Measurements from ENCODE around the gene OR5D16.
"Not testable (repeated sequence)": the region's sequence is repeated elsewhere in the genome, so short reads cannot be mapped to it uniquely, and the experiment has no call there.

OR5D16 gene

DNA sequence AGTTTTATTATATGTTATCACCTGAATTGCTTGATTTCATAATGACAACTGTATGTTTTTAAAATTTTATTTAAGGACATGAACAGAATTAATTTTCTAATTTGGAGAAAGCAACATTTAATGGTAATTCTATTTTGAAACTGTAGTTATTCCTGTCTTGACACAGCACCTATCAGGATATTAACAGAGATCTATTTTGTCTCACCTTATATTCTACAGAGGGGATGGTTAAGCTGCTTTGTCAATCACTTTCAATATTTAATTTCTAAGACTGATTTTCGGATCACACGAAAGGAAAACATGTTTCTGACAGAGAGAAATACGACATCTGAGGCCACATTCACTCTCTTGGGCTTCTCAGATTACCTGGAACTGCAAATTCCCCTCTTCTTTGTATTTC lies at the start of gene OR5D16:
Gene OR5D16 (plus strand): TSS at position 301 of the 400 bp plus-strand sequence. CDS start 0 bp downstream, at position 301.
- Histone ChIP-seq H3K27ac (no peak within 1 kb of the TSS), H3K4me3 (no peak within 1 kb of the TSS)

DNA sequence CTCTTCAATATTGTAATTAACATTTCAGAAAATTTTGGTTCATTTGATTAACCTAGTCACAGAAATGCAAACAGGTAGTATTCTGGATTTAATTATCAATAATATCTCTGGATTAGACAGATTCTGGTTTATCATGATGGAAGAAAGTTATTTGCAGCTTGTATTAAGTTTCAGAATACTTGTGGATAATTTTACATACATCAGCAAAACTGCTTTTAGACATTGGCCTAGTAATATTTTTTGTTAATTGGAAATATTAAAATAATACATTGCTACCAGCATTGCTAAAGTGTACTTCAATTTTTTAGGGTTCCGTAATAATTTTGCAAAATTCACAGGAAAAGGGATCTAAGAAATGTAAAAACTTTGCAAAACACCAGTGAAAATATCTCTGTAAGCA lies 46.9 kb upstream of the OR5D16 start:
- Histone ChIP-seq H3K4me3 (no peak overlapping the region), H3K27ac (no peak overlapping the region)

DNA sequence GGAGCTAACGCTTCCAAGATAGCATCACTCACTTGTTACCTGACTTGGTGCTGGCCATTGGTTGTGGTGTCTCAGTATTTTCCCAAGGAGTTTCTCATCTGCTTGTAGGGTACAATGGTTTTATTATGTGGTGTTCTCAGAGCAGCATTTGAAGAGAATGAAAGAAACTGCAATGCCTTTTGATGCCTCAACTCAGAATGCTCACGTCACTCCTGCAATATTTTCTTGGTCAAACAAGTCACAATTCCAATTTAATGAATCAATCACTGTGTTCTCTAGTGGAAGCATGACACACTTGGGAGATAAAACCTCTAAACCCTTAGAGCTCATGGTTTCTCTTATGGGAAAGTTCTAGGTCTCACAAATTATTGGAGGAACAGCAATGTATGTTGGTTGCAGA lies 45.2 kb upstream of the OR5D16 start:
- Histone ChIP-seq H3K27ac (no peak overlapping the region), H3K4me3 (no peak overlapping the region)

DNA sequence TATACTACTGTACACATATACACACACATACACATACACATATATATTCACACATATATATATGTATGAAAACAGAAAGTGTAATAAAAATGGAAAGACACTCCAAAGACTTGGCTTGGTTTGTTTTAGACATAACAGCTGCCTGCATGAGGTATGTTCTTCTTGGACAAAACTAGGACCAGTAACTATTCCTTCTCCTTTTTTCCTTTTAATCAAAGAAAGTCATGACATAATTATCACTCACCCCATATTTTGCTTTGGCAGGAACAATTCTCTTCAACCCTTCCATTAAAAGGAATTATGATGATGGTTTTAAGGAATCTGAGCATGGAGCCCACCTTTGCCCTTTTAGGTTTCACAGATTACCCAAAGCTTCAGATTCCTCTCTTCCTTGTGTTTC lies 43.3 kb upstream of the OR5D16 start, which contains the start of gene OR5D14:
Gene OR5D14 (plus strand): TSS at position 301 of the 400 bp plus-strand sequence. CDS start 0 bp downstream, at position 301.
- H3K4me3 ChIP-seq, result no peak within 1 kb of the TSS
- no peak within 1 kb of the TSS for H3K27ac ChIP-seq

DNA sequence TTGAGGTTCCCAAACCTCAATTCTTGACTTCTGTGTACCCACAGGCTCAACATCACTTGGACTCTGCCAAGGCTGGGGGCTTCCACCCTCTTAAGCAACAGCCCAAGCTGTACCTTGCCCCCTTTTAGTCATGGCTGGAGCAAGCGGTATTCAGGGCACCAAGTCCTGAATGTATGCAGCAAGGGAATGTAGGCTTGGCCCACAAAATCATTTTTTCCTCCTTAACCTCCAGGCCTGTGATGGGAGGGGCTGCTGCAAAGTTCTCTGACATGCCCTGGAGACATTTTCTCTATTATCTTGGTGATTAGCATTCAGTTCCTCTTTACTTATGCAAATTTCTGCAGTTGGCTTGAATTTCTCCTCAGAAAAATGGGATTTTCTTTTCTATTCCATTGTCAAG lies 32.3 kb upstream of the OR5D16 start:
- no peak overlapping the region for H3K4me3 ChIP-seq
- no peak overlapping the region for H3K27ac ChIP-seq

DNA sequence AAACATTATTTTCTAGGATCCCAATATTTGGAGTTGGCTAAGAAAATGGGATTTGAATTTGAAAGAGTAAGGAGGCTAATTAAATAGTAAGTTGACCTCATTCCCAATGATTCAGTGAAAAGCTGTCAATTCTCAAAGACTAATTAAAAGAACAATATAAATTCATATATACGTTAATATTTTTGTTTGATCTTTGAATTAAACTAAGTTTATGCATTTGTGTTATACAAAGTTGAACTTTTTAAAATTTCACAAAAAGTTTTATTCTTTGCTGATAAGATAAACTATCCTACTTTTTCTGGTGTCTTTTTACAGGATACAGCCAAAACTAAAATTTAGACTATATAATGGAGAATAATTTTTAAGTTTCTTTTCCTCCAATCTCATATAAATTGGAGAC lies 27.5 kb upstream of the OR5D16 start, which contains the start of gene OR5L1:
Gene OR5L1 (plus strand): TSS at position 301 of the 400 bp plus-strand sequence. CDS start 100 bp downstream, outside the sequence.
- Histone ChIP-seq H3K4me3 (no peak within 1 kb of the TSS), H3K27ac (no peak within 1 kb of the TSS)

DNA sequence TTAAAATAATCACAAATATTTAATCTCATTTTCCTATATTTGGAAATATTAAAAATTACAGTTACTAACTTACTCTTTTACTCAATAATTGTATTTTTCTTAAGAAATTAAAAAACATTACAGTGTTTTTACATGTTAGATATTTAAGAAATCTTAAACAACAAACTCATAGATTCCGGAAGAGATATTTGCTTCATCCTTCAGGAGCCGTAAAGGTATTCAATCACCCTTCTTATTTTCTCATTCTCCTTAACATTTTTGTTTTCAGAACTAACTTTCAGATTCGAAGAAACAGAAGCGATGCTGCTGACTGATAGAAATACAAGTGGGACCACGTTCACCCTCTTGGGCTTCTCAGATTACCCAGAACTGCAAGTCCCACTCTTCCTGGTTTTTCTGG lies 19.2 kb upstream of the OR5D16 start, which contains the start of gene OR5D18:
Gene OR5D18 (plus strand): TSS at position 301 of the 400 bp plus-strand sequence. CDS start 0 bp downstream, at position 301.
- no peak within 1 kb of the TSS for H3K27ac ChIP-seq
- no peak within 1 kb of the TSS for H3K4me3 ChIP-seq

DNA sequence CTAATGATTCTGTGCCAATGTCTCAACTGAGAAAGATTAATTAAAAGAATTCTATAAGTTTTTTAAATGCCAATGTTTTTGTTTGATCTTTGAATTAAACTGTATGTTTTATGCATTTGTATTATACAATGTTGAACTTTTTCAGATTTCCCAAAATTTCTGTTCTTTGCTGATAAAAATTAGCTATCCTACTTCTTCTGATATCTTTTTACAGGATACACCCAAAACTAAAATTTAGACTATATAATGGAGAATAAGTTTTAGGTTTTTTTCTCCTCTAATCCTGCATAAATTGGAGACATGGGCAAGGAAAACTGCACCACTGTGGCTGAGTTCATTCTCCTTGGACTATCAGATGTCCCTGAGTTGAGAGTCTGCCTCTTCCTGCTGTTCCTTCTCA lies 11.6 kb upstream of the OR5D16 start, which contains the start of gene OR5L2:
Gene OR5L2 (plus strand): TSS at position 301 of the 400 bp plus-strand sequence. CDS start 0 bp downstream, at position 301.
- H3K27ac ChIP-seq, result no peak within 1 kb of the TSS

DNA sequence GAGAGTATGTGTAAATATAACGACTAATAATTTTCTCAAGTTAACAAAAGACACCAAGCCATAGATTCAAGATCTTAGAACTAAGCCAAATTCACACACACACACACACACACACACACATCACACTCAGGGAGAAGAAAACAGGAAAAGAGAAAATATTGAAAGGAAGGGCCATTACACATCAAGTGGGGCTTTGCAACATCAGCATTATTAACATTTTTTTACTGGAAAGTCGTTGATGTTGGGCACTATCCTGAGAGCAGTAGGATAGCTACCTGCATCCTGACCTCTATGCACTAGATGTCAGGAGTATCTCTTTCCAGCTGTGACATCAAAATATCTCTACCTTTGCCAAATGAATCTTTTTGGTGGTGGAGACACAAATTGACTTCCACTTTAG lies 8.9 kb downstream of the OR5D16 start:
- Histone ChIP-seq H3K27ac (no peak overlapping the region), H3K4me3 (no peak overlapping the region)

More for the DNA sequence above, 11.6 kb upstream of the OR5D16 start, which contains the start of gene OR5L2:
- no peak within 1 kb of the TSS for H3K4me3 ChIP-seq

DNA sequence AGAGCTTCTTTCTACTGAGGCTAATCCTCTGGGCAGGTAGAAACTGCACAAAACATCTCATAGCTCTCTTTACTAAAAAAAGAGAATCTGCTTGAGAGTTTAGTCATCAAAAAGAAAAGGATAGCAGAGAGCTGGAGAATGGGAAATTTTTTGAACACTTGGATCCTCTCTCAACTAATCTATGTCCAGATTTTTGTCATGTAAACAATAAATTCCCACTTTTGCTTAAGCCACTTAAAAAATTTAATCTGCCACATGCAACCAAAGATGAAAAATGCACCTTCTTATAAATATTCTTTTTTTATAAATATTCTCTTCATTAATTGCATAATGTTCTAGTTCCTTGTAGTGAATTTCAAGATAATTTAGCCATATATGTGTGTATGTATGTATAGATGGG lies 10.5 kb downstream of the OR5D16 start:
- H3K4me3 ChIP-seq, result no peak overlapping the region
- H3K27ac ChIP-seq, result no peak overlapping the region

DNA sequence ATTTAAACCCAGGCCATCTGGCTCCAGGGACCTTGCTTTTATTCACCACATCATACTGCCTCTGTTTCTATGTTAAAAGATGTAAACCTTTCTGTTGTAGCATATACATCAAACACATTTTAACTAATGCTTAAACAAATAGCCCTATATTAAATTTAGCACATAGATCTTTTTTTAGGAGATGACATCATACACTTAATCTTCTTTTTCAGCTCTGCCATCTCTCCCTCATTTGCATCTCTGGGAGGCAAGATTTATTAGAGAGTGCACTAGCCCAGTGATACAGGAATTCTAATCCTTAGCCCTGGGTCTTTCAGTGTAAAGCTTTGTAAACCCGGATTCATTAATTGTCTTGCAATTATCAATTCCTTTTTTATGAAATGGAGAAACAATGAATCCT lies 13.6 kb downstream of the OR5D16 start:
- Histone ChIP-seq H3K27ac (no peak overlapping the region), H3K4me3 (no peak overlapping the region)

DNA sequence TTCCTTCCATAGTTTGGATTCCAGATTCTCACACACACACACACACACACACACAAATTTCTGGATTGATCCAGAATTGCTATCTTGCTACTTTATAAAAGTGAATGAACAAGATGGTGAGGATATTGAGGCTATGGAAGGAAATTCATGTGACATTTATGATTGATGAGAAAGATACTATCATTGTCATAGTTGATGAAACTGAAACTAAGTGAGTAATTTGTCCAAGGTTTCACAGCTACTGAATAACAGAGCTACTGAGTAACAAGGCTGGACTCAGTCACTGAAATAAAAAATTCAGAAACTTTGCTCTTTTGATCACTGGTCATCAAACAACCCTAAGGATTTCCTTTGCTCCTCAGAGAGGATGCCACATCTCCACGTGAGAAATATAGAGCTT lies 16.2 kb downstream of the OR5D16 start:
- no peak overlapping the region for H3K4me3 ChIP-seq
- no peak overlapping the region for H3K27ac ChIP-seq

DNA sequence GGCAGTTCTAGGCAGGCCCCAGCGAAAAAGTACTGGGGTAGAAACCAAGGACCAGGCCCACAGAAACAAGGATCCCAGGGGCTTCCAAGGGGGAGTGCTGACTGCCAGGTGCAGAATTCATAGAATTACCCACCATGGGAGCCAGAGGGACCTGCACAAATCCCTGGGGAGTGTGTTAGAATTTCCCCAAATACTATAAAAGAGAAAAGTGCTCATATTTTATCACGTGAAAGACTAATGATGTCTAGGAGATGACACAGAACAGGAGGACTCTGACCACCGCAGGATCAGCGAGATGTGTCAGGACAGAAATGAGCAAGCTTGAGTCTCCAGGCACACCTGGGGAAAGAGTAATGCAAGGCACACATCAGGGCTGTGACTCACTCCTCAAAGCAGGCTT lies 28.8 kb downstream of the OR5D16 start:
- not testable (repeated sequence) for H3K27ac ChIP-seq, H3K4me3 ChIP-seq

DNA sequence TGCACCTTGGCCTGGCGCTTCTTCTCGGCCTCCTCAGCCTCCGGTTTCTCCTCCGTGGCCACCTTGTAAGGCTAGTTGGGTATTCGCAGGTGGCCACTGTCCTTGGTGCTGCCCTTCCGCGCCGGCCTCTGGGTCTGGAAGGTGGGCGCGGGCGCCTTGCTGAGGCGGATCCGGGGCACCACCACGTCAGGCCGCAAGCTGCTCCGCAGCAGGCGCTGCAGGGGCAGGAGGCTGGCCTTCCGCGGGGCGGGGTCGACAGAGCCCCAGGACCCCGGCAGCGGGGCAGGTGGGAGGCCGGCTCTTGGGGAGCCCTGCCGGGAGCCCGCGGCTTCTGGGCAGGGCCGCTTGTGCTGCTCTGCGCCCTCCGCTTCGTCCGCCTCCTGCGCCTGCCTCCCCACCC lies 34.2 kb downstream of the OR5D16 start:
- not testable (repeated sequence) for H3K27ac ChIP-seq, H3K4me3 ChIP-seq

DNA sequence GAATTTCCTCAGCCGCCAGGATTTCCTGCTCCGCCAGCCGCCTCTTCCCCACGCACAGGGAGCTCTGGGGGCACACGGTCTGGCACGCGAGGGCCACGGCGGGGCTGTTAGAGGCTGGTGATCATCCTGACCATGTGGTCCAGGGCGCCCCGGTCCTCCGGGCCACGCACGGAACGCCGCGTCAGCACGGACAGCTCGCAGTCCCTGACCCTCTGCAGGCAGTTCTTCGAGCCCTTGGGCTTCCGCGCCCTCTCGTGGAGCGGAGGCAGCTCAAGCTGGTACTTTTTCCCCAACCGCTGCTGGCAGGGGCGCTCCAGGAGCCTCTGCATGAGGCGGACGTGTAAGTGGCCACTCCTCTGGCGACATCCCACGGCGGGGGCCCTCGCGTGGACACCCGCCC lies 34.6 kb downstream of the OR5D16 start:
- not testable (repeated sequence) for H3K4me3 ChIP-seq, H3K27ac ChIP-seq

DNA sequence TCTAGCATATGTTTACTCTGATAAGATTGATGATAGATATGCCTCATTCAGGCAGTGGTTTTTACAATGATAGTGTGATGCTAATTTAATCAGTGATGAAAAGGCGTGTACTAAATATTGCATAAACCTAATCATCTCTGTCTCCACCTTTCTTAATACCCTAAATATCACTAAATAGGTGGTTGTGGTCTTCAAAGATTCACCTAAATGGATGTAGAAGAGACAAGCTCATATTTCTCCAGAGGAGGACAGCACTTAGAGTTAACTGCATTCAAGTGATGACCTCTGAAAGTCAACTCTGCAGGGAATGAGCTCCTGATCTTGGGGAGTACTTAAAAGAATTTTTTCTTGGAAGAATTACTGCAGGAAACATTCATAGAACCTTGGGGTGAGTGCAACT lies 44.4 kb downstream of the OR5D16 start, which contains the start of gene TRIM51:
Gene TRIM51 (plus strand): TSS at position 301 of the 400 bp plus-strand sequence. CDS start 2,132 bp downstream, outside the sequence.
- not testable (repeated sequence) for H3K4me3 ChIP-seq, H3K27ac ChIP-seq

DNA sequence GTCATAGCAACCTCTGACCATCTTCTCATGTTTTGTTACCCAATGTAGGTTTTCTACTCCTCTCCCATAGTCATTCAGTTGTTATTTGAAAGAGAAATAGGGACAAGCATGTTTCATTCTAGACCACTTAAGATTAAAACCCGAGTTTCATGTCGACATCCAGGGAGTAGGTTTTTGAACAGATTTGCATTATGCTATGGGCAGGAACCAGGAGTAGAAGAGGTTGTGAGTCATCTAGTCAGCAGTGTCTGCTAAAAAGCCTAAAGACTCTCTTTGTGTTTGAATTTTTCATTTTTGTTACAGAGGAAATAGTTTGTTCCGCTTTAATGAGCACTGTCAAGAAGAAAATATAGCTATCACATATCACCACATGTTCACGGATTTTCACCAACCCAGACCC lies 46.4 kb downstream of the OR5D16 start:
- not testable (repeated sequence) for H3K27ac ChIP-seq, H3K4me3 ChIP-seq

DNA sequence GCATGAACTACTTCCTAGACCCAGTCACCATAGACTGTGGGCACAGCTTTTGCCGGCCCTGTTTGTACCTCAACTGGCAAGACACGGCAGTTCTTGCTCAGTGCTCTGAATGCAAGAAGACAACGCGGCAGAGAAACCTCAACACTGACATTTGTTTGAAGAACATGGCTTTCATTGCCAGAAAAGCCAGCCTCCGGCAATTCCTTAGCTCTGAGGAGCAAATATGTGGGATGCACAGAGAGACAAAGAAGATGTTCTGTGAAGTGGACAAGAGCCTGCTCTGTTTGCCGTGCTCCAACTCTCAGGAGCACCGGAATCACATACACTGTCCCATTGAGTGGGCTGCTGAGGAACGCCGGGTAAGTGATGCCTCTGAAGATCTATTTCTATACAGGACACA lies 46.9 kb downstream of the OR5D16 start:
- not testable (repeated sequence) for H3K27ac ChIP-seq, H3K4me3 ChIP-seq

All from skin epidermis (tissue), 12 donors.